ENCODE results near the gene CX3CR1. TPM values are rescaled to one million over a fixed set of nuclear protein-coding genes. Genes with fewer than 3 reads are reported as not detected.
"Not testable (repeated sequence)": the region's sequence is repeated elsewhere in the genome, so short reads cannot be mapped to it uniquely, and the experiment has no call there.

Gene CX3CR1
- total RNA-seq, 4 donors from 2014 or later = 0.35 to 0.57 (median 0.44) TPM; not detected in 1

GRCh38 chr3:39230453-39230852 lies 49.4 kb downstream of the CX3CR1 start:
- Histone ChIP-seq H3K27ac (no peak overlapping the region), H3K4me1 (peaks cover 0 to 6% (median 0%) of the 10 kb centered on the region in 3 donors), H3K27me3 (peaks cover 0 to 22% (median 0%) of the 10 kb centered on the region in 4 donors), H3K9me3 (no peaks in the 10 kb centered on the region), H3K36me3 (no peaks in the 10 kb centered on the region), H3K4me3 (no peak overlapping the region)
- no peak for DNase-seq
- intact Hi-C loops (cut with DNase I) = no loop called here
- no peak for TF ChIP-seq POLR2A (IDR thresholded peaks at IDR 0.05)
- no peak for TF ChIP-seq CTCF (IDR thresholded peaks at IDR 0.05)
- 88 to 91% methylated on average over 1 of the region's 1 CpG for WGBS, 2 donors

- TF ChIP-seq POLR2A (IDR thresholded peaks at IDR 0.05) = no peak
- no peak for TF ChIP-seq CTCF (IDR thresholded peaks at IDR 0.05)
- intact Hi-C loops (cut with DNase I) = no loop called here
- H3K9me3 ChIP-seq = no peaks in the 10 kb centered on the region
Observed at GRCh38 chr3:39228496-39228895, 51.3 kb downstream of the CX3CR1 start.

GRCh38 chr3:39227596-39227995 lies 52.2 kb downstream of the CX3CR1 start:
- H3K27me3 ChIP-seq; H3K4me3 ChIP-seq; H3K36me3 ChIP-seq; H3K4me1 ChIP-seq; DNase-seq; H3K9me3 ChIP-seq; H3K27ac ChIP-seq; intact Hi-C loops (cut with DNase I): not testable (repeated sequence)
- WGBS, 2 donors = no CpG with 5 or more reads among the region's 32 CpGs

More at GRCh38 chr3:39228496-39228895, 51.3 kb downstream of the CX3CR1 start:
- no peak overlapping the region for H3K27ac ChIP-seq
- H3K4me1 ChIP-seq = no peaks in the 10 kb centered on the region
- H3K27me3 ChIP-seq = peaks cover 0 to 11% (median 0%) of the 10 kb centered on the region in 4 donors
- WGBS, 2 donors = 71 to 88% methylated on average over 3 to 4 of the region's 4 CpGs
- no peaks in the 10 kb centered on the region for H3K36me3 ChIP-seq
- no peak for DNase-seq
- H3K4me3 ChIP-seq = no peak overlapping the region

- H3K27ac ChIP-seq = no peak overlapping the region
- no peaks in the 10 kb centered on the region for H3K36me3 ChIP-seq
- DNase-seq = no peak
- H3K9me3 ChIP-seq = no peaks in the 10 kb centered on the region
- no peak overlapping the region for H3K4me3 ChIP-seq
- intact Hi-C loops (cut with DNase I) = no loop called here
- no peak for TF ChIP-seq CTCF (IDR thresholded peaks at IDR 0.05)
- no peak for TF ChIP-seq POLR2A (IDR thresholded peaks at IDR 0.05)
- 47 to 50% methylated on average over 3 of the region's 3 CpGs for WGBS, 2 donors
- no peaks in the 10 kb centered on the region for H3K27me3 ChIP-seq
- no peaks in the 10 kb centered on the region for H3K4me1 ChIP-seq
Observed at GRCh38 chr3:39226106-39226741, 53.6 kb downstream of the CX3CR1 start.

GRCh38 chr3:39224288-39224687 lies 55.5 kb downstream of the CX3CR1 start:
- intact Hi-C loops (cut with DNase I) = no loop called here
- H3K27ac ChIP-seq = no peak overlapping the region

More at GRCh38 chr3:39224288-39224687, 55.5 kb downstream of the CX3CR1 start:
- Histone ChIP-seq H3K4me1 (no peaks in the 10 kb centered on the region), H3K4me3 (no peak overlapping the region), H3K36me3 (no peaks in the 10 kb centered on the region), H3K27me3 (no peaks in the 10 kb centered on the region), H3K9me3 (no peaks in the 10 kb centered on the region)
- no peak for TF ChIP-seq POLR2A (IDR thresholded peaks at IDR 0.05)
- no peak for TF ChIP-seq CTCF (IDR thresholded peaks at IDR 0.05)
- DNase-seq = no peak
- WGBS, 2 donors = 60 to 86% methylated on average over 2 of the region's 2 CpGs
